Stimulated activated CD4-positive, alpha-beta T cell treated with anti-CD3 and anti-CD28 coated beads, Interleukin-12 subunit alpha, Interleukin-12 subunit beta, amount 100 ng/mL, for 4 hours (primary cell): ENCODE results near the gene ABHD18.
A peak's percentile ranks its signal among the peaks of the same experiment; 100 is the strongest.
"Not testable (repeated sequence)": the region's sequence is repeated elsewhere in the genome, so short reads cannot be mapped to it uniquely, and the experiment has no call there.

Experiments
- DNase-seq: peaks from one replicate; pipeline ENCODE4 v3.0.0-alpha.2; 2020

Gene ABHD18

DNA sequence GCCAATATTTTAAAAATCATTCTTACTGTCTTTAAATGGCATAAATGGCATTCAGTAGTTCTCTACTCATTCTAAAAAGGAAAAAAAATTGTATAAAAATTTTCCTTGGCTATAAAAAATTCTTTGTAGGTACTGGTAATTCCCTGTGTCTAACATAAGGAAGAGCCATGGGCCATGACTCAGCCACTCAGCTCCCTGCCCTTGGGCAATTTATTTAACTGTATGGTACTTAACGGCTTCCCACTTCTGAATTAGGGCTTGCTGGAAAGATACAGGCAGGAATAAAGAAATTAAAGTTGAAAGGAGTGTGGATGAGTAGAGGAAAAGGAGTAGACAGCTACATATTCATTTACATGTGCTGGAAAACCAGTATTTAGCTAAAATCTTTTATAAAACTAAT is 30.6 kb downstream of the ABHD18 start:
- DNase-seq, result no peak

DNA sequence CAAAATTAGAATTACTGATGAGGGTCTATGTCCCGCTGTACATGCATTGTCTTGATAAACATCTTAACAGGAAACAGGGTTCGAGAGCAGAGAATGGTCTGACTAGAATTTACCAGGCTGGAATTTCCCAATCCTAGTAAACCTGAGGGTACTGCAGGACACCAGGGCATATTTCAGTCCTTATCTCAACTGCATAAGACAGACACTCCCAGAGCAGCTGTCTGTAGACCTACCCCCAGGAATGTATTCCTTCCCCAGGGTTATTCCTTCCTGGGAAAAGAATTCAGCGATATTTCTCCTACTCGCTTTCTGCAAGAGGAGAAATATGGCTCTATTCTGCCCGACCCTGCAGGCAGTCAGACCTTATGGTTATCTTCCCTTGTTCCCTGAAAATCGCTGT is 31.3 kb downstream of the ABHD18 start:
- DNase-seq, result not testable (repeated sequence)

DNA sequence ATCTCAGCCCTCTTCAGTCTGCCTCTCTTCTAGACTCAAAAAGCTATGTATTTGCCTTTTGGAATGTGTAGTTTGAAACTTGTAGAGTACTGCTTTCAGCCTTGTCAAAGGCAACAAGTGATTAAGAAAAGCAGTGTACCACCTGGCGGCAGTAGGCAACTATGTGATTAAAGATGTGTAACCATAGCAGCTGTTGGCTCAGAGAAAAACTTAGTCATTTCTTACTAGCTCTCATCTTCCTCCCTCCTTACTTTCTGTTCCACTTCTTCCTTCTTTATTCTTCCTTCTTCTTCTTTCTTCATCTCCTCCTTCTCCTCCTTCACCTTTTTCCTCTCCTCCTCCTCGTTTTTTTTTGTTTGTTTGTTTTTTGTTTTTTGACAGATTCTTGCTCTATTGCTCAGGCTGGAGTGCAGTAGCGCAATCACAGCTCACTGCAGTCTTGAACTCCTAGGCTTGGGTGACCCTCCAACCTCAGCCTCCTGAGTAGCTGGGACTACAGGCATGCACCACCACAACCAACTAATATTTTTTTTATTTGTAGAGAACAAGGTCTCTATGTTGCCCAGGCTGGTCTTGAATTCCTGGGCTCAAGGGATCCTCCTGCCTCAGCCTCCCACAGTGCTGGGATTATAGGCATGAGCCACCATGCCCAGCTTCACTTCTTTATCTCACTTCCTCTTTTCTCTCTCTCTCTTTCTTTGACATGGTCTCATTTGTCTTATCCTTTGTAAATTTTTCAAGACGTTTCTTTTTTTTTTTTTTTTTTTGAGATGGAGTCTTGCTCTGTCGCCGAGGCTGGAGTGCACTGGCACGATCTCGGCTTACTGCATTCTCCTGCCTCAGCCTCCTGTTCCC is 32.6 kb downstream of the ABHD18 start:
- peak; percentile 3 for DNase-seq

DNA sequence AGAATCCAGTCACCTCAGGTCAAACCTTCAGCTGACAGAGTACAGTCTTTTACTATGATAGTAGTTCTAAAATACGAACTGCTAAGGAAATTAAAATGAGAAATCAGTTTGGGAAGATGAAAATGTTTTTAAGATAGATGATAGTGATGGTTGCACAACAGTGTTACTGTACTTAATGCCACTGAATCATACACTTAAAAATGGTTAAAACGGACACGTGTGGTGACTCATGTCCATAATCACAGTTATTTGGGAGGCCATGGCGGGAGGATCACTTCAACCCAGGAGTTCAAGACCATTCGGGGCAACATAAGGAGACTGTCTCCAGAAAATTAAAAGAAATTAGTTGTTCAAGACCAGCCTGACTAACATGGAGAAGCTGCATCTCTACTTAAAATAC is 41.4 kb downstream of the ABHD18 start:
- DNase-seq, result no peak

DNA sequence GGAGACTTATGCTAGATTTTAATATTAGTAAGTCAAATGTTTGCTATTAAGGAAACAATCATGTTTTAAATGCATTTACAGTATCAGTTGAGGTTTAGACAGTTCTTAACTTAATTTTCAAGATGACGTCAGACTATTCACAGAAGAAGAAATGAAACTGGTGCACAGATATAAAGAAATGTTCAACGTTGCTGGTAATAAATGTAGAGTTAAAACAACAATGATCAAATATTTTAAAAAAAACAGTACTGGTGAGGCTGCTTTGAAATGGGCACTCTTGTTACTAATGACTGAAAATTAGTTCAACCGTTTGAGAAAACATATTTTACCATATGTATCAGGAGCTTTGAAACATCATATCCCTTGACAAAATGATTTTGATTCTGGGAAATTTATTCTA is 44.2 kb downstream of the ABHD18 start:
- no peak for DNase-seq

DNA sequence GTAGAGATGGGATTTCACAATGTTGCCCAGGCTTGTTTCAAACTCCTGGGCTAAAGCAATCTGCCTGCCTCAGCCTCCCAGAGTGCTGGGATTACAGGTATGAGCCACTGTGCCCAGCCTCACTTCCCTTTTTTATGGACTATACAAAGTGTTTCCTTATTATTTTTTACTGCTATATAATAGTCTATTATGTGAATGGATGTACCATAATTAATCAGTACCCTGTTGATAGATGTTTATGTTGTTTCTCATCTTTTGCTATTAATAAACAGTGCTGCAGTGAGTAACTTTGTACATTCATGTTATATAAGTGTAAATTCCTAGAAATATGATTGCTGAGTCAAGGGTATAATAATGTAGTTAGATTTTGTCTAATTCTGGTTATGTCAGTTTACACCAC is 60.1 kb downstream of the ABHD18 start:
- no peak for DNase-seq

DNA sequence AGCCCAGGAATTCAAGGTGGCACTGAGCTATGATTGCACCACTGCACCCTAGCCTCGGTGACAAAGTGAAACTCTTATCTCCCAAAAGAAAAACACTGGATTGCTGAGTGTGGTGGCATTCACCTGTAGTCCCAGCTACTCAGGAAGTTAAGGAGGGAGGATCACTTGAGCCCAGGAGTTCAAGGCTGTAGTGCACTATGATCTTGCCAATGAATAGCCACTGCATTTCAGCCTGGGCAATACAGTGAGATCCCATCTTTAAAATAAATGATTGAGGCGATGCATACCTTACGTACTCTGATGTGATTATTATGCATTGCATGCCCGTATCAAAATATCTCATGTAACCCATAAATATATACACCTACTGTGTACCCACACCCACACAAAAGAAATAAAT is 64.7 kb downstream of the ABHD18 start:
- no peak for DNase-seq

DNA sequence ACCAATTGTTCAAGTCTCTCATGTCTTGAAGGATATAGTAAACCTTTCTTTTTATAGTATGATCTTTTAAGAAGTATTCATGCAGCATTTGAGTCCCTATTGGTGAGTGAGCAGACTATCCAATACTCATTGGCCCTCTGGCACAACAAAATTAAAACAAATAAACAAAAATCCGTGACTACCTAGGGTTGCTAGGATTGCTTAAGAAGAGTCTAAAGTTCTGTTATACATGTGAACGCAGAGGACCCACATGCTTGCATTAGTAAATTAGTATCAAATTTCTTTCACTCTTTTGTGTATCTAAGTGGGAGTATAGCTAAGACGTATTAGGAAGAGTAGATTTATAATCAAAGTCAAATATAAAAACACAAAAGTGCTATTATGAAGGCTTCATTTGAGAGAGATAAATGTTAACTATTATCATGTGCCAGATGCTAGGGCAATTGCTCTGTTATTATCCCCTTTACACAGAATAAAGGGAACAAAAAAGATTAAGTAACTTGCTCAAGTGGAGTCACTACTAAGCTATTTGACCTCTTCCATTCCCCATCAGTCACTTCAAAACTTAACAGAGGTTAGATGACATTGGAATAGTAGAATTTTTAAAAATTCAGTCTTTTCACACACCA is 66.7 kb downstream of the ABHD18 start:
- DNase-seq, result no peak

DNA sequence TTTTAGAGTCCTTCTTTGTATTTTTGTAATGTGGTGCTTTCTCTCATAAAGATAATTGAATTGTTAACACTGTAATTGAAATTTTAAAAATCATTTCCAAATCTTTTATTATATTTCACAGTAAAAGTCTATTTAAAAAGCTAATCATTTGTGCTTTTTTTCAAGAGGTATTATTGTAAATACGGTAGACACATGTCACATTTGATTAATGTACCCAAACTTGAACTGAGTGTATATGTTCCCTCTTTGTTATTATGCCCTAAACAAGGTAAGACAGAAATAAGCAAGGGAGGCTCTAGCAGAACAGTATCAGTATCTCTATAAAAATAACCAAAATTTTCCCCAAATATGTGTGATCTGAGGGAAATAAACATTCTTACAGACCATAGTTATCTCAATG is 74.4 kb downstream of the ABHD18 start:
- no peak for DNase-seq

DNA sequence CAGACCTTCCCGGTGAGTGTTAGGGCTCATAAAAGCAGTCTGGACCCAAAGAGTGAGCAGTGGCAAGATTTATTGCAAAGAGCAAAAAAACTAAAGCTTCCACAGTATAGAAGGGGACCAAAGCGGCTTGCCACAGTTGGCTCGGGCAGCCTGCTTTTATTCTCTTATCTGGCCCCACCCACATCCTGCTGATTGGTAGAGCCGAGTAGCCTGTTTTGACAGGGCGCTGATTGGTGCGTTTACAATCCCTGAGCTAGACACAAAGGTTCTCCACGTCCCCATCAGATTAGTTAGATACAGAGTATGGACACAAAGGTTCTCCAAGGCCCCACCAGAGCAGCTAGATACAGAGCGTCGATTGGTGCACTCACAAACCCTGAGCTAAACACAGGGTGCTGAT is 81.8 kb downstream of the ABHD18 start:
- not testable (repeated sequence) for DNase-seq

DNA sequence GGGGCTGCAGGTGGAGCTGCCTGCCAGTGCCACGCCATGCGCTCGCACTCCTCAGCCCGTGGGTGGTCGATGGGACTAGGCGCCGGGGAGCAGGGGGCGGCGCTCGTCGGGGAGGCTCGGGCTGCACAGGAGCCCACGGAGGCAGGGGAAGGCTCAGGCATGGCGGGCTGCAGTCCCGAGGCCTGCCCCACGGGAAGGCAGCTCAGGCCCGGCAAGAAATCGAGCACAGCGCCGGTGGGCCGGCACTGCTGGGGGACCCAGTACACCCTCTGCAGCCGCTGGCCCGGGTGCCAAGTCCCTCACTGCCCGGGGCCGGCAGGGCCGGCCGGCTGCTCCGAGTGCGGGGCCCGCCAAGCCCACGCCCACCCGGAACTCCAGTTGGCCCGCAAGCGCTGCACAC is 82.3 kb downstream of the ABHD18 start:
- DNase-seq, result not testable (repeated sequence)

DNA sequence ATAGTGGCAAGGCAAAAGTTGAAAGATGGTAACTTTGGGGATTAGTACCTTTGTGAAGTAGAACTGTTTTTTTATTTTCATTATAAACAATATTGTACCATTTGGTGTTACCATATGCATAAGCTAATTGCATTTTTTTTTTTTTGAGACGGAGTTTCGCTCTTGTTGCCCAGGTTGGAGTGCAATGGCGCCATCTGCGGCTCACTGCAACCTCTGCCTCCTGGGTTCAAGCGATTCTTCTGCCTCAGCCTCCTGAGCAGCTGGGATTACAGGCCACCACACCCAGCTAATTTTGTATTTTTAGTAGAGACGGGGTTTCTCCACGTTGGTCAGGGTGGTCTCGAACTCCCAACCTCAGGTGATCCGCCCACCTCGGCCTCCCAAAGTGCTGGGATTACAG is 86.0 kb downstream of the ABHD18 start:
- not testable (repeated sequence) for DNase-seq

DNA sequence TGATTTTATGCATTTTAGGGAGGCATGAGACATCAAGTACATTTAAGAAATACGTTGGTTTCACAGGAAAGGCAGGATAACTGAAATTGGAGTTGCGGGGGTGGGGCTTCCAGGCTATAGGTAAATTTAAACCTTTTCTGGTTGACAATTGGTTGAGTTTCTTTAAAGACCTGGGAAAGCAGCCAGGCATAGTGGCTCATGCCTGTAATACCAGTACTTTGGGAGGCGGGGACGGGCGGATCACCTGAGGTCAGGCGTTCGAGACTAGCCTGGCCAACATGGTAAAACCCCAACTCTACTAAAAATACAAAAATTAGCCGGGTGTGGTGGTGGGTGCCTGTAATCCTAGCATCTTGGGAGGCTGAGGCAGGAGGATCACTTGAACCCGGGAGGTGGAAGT is 89.7 kb downstream of the ABHD18 start:
- DNase-seq, result not testable (repeated sequence)

DNA sequence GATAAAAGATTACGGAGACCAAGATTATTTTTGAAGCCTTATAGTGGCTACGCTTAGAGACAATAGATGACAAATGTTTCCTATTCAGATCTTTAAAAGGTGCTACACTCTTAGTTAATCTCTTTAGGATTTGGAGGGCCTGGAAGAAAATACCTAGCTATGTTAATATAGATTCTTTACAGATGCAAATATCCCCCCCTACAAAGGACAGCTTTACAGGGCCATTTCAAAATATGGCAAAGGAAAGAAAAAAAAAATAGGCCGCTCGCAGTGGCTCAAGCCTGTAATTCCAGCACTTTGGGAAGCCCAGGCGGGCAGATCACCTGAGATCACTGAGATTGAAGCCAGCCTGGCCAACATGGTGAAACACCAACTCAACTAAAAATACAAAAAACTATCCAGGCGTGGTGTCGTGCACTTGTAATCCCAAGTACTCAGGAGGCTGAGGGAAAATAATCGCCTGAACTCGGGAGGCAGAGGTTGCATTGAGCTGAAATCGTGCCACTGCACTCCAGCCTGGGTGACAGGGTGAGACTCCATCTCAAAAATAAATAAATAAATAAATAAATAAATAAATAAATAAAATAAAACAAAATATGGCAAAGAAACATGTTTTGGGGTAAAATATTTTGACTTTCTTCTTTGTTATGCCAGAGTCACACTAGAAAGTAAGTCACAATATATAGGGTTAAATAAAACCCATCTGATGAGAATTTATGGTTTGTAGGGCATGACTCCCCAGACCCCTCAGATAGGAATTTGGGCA is 90.4 kb downstream of the ABHD18 start:
- DNase-seq, result not testable (repeated sequence)

DNA sequence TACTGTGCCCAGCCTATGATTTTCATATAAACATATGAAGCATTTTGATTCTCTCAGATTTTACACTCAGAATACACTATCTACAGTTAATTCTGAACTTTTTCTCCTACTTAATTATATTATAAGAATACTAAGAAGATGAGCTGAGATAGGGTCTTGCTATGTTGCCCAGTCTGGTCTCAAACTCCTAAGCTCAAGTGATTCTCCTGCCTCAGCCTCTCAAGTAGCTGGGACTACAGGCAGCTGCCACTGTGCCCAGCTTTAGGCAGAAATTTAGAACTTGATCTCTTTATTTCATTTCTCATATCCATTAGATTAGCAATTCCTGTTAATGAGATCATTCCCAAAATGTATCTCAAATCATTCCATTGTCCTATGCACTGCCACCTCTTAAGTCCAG is 91.2 kb downstream of the ABHD18 start:
- DNase-seq, result no peak

DNA sequence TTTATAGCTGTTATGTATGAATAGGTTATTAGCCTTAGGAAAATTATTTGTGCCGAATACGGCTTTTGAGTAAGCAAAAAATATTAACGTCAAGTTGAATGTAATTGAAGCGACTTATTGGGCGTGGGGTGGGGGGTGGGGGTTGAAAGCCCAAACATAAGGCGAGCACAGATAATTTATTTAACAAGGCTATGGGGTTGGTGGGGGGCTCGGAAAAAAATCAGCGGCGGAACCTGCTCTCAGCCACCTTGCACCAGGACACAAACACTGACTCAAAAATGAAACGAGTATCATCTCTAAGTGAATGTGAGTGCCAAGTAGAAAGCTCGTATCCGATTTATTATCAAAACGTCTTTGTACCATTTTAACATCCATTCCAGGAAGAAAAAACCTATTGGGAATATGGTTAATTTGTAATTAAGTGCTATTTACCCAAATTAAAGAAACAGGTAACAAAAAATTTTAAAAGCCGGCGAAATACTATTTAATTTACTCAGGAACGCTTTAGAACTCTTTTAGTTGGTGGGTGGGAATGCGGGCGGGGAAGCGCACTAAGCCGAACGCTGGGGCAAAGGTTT is 95.0 kb downstream of the ABHD18 start:
- DNase-seq, result no peak

DNA sequence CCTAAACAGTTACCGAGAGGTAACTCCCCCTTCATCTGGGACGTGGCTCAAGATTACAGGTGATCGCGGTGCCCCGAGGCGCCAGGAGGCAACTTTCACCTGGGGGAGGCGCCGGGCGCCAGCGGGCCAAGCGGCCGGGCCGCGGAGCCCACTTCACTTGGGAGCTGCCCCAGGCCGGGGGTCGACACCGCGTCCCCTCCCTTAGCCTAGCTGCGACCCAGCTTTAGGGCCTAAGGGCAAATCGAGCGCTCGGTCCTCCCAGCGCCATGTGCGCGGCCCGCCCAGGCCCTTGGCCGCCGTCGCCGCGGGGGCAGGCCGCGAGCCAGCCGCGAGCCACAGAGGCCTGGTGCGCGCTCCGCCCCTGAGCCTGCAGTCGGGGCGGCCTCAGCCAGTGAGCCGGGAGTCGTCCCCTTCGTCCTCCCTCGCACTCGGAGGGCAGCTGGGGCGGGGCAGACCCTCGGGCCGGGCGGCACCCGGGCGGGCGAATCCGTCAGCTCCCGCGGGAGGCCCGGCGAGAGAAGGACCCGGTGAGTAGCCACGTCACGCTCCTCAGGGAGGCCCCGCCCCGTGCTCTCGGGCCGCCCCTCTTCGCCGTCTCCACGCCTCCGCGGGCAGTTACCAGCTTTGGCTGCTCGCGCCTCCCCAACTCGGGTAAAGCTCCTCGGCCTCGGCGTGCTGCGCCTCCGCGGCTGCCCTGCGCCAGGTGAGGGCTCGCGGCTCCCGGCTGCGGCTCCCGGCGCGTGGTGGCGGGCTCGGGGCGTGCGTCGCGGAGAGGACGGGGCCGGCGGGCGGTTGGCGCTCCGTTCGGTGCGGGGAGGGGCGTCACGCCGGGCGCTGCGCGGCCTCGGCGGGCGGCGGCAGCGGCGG is 95.7 kb downstream of the ABHD18 start, which contains the start of gene LARP1B:
Gene LARP1B (plus strand): TSS at position 614 of the 867 bp plus-strand sequence. CDS start 13,640 bp downstream, outside the sequence.
- peak; percentile 93 for DNase-seq

DNA sequence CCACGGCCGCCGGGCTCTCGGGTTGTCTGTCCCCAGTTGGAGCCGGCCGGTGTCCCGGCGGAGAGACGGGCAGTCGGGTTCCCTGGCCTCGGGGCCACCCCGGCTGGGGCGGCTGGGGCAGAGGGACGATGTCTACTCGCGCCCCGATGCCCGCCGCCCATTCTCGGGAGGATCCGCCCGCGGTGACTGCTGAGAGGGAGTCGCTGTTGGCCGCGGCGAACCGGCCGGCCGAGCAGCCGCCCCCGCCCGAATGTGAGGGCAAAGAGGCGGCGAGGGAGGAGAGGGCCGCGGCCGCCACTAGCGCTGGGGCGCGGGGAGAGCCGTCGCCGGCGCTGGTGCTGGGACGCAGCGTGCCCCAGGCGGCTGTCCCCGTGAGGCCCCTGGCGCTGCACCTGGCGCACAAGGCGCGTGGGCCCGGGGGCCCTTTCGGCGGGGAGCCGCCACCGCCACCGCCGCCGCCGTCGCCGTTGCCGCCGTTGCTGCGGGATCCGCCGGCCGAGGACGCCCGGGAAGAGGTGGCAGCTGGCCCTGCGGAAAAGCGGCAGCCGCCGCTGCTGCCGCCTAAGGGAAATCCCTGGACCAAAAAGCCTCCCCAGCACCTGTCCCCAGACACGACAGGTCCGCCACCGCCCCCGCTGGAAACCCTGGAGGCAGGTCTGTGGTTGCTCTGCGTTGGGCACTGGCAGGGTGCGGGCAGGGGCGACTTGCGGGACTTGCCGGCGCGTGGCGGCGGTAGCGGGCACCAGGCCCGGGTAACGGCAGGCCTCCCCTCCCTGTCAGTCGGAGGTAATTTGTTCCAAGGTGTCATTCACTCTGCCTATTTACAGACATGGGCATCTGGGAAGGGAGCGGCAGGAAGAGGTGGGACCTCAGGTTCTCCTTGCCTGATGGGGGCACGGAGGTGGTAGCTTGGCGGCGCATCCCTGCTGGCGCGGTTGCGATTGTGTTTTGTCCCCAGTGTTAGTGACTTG is 96.6 kb downstream of the ABHD18 start:
- DNase-seq, result peak; percentile 64

DNA sequence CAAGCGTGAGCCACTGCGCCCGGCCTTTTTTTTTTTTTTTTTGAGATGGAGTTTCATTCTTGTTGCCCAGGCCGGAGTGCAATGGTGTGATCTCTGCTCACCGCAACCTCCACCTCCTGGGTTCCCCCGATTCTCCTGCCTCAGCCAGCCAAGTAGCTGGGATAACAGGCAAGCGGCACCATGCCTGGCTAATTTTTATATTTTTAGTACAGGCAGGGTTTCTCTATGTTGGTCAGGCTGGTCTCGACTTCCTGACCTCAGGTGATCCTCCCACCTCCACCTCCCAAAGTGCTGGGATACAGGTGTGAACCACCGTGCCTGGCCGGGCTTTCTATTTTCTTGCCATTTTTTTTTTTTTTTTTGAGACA is 101.2 kb downstream of the ABHD18 start:
- DNase-seq, result not testable (repeated sequence)

DNA sequence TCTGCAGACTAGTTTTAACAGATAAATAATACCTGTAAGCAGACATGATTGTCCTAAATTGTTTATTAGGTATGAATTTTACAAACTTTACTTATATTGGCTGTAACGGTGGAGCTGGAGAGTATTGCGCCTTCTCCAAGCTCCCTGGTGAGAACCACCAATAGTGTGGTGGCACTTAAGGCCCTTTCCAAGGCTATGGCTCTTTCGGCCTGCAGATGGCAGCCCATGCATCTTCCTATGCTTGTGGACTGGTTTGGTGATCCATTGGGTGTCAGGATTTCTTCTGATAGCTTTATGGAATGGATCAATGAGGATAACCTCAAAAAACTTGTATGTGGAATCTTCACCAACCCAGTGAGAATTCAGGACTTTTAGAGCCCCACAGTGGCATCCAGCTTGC is 103.7 kb downstream of the ABHD18 start:
- no peak for DNase-seq

DNA sequence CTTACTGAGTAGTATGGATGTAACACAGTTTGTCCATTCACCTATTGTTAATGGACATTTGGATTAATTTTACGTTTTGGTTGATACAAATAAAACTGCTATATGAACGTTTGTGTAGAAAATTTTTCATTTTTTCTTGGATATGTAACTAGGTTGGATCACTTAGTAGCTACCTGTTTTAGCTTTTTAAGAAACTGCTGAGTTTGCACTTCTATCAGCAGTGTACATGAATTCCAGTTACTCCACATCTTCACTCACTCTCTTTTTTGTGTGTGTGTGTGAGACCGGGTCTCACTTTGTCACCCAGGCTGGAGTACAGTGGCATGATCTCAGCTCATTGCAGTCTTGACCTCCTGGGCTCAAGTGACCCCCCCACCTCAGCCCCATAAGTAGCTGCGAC is 111.3 kb downstream of the ABHD18 start:
- DNase-seq, result no peak
